ENCODE data around the gene FKBP15. TPM values are rescaled to one million over a fixed set of nuclear protein-coding genes. Genes with fewer than 3 reads are reported as not detected.

Gene FKBP15
- total RNA-seq, 6 donors from 2014 or later = 36.5 to 72.3 (median 50.0) TPM

- H3K27me3 ChIP-seq = no peaks in the 10 kb centered on the region
- H3K4me1 ChIP-seq = no peaks in the 10 kb centered on the region
- ATAC-seq (ENCODE audit: low FRiP score in 2 of 2) = no peak
- H3K27ac ChIP-seq = no peak overlapping the region
- no peaks in the 10 kb centered on the region for H3K9me3 ChIP-seq
- peaks cover 11 to 72% (median 36%) of the 10 kb centered on the region in 4 donors for H3K36me3 ChIP-seq
- no peak for DNase-seq
- TF ChIP-seq EP300 (IDR thresholded peaks at IDR 0.05) (no peak), CTCF (IDR thresholded peaks at IDR 0.05) (no peak), POLR2AphosphoS5 (IDR thresholded peaks at IDR 0.05) (no peak), POLR2A (IDR thresholded peaks at IDR 0.05) (no peak)
- 87 to 89% methylated on average over 3 of the region's 3 CpGs for whole genome bisulfite sequencing, 2 donors
- no peak overlapping the region for H3K4me3 ChIP-seq
Measured at GRCh38 chr9:113266174-113266573, 45.1 kb upstream of the FKBP15 start.

- no peak for ATAC-seq (ENCODE audit: low FRiP score in 2 of 2)
Measured at GRCh38 chr9:113261917-113262671, 41.0 kb upstream of the FKBP15 start.

GRCh38 chr9:113258282-113258681 is 37.2 kb upstream of the FKBP15 start:
- Histone ChIP-seq H3K4me1 (no peaks in the 10 kb centered on the region), H3K27ac (no peak overlapping the region), H3K4me3 (no peak overlapping the region), H3K9me3 (no peaks in the 10 kb centered on the region), H3K27me3 (no peaks in the 10 kb centered on the region), H3K36me3 (peaks cover 4 to 59% (median 36%) of the 10 kb centered on the region in 4 donors)
- no peak for ATAC-seq (ENCODE audit: low FRiP score in 2 of 2)
- WGBS, 2 donors = 41 to 48% methylated on average over 1 of the region's 1 CpG
- TF ChIP-seq CTCF (IDR thresholded peaks at IDR 0.05) (no peak), POLR2A (IDR thresholded peaks at IDR 0.05) (no peak), EP300 (IDR thresholded peaks at IDR 0.05) (no peak), POLR2AphosphoS5 (IDR thresholded peaks at IDR 0.05) (no peak)
- DNase-seq = no peak

More at GRCh38 chr9:113261917-113262671, 41.0 kb upstream of the FKBP15 start:
- H3K27me3 ChIP-seq = no peaks in the 10 kb centered on the region
- TF ChIP-seq POLR2A (IDR thresholded peaks at IDR 0.05) = no peak
- peaks cover 4 to 67% (median 36%) of the 10 kb centered on the region in 4 donors for H3K36me3 ChIP-seq
- no peak overlapping the region for H3K27ac ChIP-seq
- no peak for DNase-seq
- no peak overlapping the region for H3K4me3 ChIP-seq
- H3K9me3 ChIP-seq = no peaks in the 10 kb centered on the region
- H3K4me1 ChIP-seq = no peaks in the 10 kb centered on the region
- 84 to 95% methylated on average over 1 of the region's 1 CpG for WGBS, 2 donors

- DNase-seq = no peak
- no peaks in the 10 kb centered on the region for H3K9me3 ChIP-seq
- H3K27me3 ChIP-seq = no peaks in the 10 kb centered on the region
- no peak overlapping the region for H3K4me3 ChIP-seq
- H3K36me3 ChIP-seq = peaks cover 4 to 58% (median 35%) of the 10 kb centered on the region in 4 donors
- no peak for TF ChIP-seq POLR2AphosphoS5 (IDR thresholded peaks at IDR 0.05)
- TF ChIP-seq EP300 (IDR thresholded peaks at IDR 0.05) = no peak
- no peak for TF ChIP-seq POLR2A (IDR thresholded peaks at IDR 0.05)
- TF ChIP-seq CTCF (IDR thresholded peaks at IDR 0.05) = no peak
- no peak overlapping the region for H3K27ac ChIP-seq
- WGBS, 2 donors = 92 to 95% methylated on average over 3 of the region's 3 CpGs
- ATAC-seq (ENCODE audit: low FRiP score in 2 of 2) = no peak
- no peaks in the 10 kb centered on the region for H3K4me1 ChIP-seq
Measured at GRCh38 chr9:113257863-113258262, 36.8 kb upstream of the FKBP15 start.

- no peak for TF ChIP-seq POLR2AphosphoS5 (IDR thresholded peaks at IDR 0.05)
- no peak for TF ChIP-seq CTCF (IDR thresholded peaks at IDR 0.05)
- no peak for TF ChIP-seq EP300 (IDR thresholded peaks at IDR 0.05)
- TF ChIP-seq POLR2A (IDR thresholded peaks at IDR 0.05) = no peak
- 74 to 90% methylated on average over 6 of the region's 6 CpGs for WGBS, 2 donors
- ATAC-seq (ENCODE audit: low FRiP score in 2 of 2) = peak; percentile 34 to 64
Measured at GRCh38 chr9:113255438-113255837, 34.4 kb upstream of the FKBP15 start.

More at GRCh38 chr9:113255438-113255837, 34.4 kb upstream of the FKBP15 start:
- DNase-seq = peak in 1 of 2 donors; percentile 36
- no peak overlapping the region for H3K4me3 ChIP-seq
- no peaks in the 10 kb centered on the region for H3K4me1 ChIP-seq
- peaks cover 4 to 36% (median 20%) of the 10 kb centered on the region in 4 donors for H3K36me3 ChIP-seq
- no peaks in the 10 kb centered on the region for H3K27me3 ChIP-seq
- no peak overlapping the region for H3K27ac ChIP-seq
- no peaks in the 10 kb centered on the region for H3K9me3 ChIP-seq

Measured in upper lobe of left lung (tissue), 6 donors.